Hematopoietic multipotent progenitor cell (in vitro differentiated cells): ENCODE data around the gene TIAM2. TPM values are rescaled to one million over a fixed set of nuclear protein-coding genes. Genes with fewer than 3 reads are reported as not detected.

Experiments used
- DNase-seq, 3 donors: peaks; one replicate each; pipeline ENCODE4 v3.0.0-alpha.2; 2011 to 2015; ENCODE audit warnings: low read depth in 2 of 3, low spot score in 2 of 3
- total RNA-seq: library from RNA; depleted of rRNA; stranded (reverse); fragments of >200 nt; gene quantifications from one replicate; pipeline ENCODE4 v1.2.3, GENCODE V29; 2012

Gene TIAM2
- total RNA-seq, 1 donor, result 1.1 TPM

DNA sequence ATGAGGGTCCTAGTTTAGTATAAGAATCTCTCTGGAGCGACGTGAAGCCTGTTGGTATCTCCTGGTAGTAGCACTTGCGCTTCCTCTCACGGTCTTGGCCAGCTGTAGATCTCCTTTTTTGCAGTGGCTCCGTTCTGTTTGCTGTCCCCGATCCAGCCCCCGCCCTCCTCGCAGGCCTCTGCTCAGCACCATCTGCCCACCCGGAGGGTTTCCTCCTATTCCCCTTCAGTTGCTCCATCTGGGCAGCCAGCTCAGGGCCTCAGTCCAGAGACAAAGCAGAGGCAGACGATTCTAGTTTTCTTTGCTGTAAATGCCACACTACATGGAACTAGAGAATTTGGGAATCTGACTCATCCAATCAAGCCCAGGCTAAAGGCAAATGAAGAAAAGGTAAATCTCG lies 126.6 kb downstream of the TIAM2 start:
- peak in 1 of 3 donors; percentile 39 for DNase-seq

DNA sequence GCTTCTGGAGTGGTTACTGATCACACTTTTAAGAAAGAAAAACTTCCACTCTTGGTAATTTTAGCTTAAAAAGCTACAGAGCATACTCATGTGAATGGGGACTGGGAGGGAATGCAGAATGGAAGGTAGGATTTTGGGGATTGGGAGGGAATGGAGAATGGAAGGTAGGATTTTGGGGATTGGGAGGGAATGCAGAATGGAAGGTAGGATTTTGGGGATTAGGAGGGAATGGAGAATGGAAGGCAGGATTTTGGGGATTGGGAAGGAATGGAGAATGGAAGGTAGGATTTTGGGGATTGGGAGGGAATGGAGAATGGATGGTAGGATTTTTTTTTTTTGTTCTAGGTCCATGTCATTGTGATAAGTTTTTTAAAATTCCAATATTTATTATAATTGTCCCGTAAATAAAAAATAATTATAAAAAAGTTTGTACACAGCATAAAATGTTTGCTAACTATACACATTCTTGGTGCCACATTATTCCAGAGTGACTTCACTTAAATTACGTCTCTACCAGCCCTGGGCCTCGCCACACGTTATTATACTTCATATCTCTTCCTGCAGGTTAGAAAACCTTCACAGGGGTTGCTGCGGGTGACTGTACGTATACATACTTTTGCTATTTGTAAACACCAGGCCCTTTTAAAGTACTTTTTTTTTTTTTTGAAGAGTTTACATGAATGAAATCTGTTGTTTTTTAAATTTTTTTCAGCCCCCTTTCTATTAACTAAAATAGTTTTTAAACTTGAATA lies 127.3 kb downstream of the TIAM2 start:
- DNase-seq, result peak in 2 of 3 donors; percentile 65 to 84

DNA sequence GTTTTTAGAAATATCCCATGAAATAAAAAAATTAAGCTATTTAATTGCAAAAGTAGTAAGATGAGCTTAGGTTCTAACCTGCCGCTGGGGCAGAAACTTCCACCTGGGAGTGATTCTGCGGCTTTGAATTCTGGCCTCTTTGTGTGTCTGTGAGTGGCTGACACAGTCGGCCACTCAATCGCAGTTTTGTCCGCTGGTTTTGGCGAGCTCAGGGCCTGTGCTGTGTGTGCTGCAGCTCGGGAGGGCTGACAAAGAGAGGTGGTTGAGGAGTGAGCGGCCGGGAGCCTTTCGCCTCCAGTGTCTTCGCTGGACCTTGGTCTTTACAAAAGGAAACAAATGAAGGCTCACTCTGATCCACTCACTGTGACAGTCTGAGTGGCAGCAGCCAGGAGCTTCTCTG lies 128.4 kb downstream of the TIAM2 start:
- DNase-seq, result no peak

DNA sequence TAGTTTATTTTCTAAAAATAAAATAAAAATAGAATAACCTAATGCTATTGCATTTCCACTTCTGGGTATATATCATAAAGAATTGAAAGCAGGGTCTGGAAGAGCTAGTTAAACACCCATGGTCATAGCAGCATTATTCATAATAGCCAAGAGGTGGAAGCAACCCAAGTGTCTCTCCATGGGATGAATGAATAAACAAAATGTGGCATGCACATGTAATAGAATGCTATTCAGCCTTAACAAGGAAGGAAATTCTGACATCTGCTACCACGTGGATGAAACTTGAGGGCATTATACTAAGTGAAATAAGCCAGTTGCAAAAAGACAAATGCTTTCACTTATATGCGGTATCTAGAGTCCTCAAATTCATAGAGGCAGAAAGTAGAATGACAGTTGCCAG lies 130.8 kb downstream of the TIAM2 start:
- DNase-seq, result no peak

DNA sequence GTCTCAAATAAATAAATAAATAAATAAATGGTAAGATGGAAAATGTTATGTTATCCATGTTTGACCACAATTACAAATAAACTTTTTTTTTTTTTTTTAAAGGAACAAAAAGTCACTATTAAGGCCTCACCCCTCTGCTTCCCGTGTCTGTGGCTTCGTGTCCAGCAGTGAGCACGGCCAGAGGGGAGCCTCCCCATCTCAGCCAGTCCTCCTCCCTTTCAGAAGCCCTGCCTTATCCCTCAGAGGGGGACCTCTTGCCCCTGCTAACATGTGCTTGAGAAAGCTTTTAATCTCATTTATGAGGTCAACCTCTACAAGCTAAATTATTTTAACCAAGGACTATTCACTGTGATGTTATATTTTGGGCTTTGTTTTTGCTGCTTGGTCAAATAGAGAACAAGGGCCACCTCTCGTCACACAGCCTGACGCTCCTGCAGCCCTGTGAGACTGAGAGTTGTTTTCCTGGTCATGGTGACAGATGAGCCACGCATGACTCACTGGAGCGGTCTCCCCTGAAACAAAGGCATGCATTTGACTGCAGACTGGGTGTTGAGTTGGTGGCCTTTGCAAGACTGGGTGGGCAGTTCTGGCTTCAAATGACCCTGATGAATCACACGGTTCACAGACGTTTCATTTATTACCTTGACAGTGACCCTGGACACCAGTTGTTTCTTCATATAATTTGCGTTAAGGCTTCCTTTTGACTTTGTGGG lies 131.8 kb downstream of the TIAM2 start:
- DNase-seq, result no peak

DNA sequence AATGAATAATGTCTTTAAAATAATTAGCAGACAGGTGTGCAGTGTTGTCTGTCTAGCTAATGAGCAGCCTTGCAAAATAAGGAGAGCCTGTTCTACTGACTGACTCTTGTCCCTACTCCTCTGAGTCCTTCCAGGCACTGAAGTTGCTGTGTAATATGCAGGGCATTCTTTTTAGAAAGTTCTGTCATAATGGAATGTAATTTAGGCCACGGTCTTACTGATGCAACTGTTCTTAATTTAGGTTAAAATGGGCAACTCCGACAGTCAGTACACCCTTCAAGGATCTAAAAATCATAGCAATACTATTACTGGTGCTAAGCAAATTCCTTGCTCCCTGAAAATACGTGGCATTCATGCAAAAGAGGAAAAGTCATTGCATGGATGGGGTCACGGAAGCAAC lies 133.9 kb downstream of the TIAM2 start:
- DNase-seq, result no peak

DNA sequence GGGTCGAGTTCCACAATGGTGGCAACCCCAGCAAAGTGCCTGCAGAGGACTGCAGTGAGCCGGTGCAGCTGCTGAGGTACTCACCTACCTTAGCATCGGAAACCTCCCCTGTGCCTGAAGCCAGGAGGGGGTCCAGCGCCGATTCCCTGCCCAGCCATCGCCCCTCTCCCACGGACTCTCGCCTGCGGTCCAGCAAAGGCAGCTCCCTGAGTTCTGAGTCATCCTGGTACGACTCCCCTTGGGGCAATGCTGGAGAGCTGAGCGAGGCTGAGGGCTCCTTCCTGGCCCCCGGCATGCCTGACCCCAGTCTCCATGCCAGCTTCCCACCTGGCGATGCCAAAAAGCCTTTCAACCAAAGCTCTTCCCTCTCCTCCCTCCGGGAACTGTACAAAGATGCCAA lies 134.6 kb downstream of the TIAM2 start:
- DNase-seq, result no peak

DNA sequence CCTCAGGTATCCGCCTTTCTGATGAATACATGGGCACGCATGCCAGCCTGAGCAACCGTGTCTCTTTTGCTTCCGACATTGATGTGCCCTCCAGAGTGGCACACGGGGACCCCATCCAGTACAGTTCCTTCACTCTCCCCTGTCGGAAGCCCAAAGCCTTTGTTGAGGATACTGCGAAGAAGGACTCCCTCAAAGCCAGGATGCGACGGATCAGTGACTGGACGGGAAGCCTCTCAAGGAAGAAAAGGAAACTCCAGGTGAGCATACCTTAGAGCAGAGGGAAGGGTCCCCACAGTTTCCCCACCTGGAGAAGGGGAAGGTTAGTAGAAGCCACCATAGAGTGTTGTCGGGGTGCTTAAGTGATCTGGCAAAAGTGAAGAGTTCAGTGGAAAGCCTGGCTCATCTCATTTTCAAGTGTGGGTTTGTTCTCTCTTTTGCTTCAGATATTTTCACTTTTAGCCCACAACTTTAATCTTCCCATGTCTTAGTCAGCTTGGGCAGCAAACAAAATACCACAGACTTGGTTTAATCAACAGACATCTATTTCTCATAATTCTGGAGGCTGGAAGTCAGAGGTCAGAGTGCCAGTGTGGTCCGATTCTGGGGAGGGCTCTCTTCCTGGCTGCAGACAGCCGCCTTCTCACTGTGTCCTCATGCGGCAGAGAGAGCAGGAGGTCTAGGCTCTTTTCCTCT lies 135.2 kb downstream of the TIAM2 start:
- no peak for DNase-seq

DNA sequence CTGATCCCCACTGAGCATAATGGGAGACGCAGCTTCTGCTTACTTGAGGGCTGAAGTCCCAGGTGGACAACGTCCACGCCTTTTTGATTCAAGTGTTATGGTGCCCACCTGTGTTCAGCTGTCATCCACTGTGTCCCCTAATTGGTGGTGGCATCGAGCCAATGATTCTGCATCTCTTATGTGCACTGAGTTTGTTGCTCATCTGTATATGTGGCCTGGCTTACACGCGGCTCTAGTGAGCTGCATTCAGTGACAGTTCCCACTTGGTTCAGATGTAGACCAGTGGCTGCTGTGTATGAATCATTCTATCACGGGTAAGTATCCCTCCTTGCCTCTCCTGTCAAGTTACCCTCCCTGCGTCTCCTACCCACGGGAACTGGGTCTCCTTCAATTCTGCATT lies 137.5 kb downstream of the TIAM2 start:
- DNase-seq, result no peak

DNA sequence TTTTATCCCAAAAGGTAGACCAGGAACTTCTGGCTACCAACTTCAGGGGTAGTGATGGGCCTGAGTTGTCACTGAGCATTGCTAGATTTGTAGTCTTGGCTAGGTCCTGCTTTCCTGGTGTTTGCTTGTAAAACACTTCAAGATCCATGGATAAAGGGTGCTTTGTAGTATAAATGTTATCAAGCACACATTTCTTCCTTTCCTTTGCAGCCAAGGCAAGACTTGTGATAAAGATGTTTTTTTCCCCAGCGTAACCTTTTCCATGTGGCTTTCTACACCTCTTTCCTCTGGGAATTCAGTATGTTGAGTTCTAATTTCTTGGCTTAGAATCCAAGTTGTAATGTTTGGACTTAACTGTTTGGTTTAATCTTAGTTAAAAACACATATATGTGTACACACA lies 145.9 kb downstream of the TIAM2 start:
- DNase-seq, result no peak

DNA sequence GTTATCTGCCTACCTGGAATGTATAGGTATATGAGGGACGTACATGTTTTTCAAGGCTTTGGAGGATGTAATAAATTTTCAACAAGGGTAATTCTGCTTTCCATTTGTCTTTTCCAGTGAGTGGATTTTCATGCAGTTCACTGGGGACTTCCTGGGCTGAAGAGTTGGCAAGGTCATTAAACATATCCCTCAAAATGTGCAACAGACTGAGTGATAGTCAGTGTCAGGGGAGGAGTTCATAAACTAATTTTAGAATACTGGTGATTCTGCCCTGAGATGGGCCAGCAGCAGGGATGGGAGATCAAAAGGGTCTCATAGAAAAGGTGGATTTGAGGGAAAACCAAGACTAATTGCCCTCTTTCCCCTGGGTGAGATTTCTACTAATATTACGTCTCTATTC lies 146.4 kb downstream of the TIAM2 start:
- no peak for DNase-seq

DNA sequence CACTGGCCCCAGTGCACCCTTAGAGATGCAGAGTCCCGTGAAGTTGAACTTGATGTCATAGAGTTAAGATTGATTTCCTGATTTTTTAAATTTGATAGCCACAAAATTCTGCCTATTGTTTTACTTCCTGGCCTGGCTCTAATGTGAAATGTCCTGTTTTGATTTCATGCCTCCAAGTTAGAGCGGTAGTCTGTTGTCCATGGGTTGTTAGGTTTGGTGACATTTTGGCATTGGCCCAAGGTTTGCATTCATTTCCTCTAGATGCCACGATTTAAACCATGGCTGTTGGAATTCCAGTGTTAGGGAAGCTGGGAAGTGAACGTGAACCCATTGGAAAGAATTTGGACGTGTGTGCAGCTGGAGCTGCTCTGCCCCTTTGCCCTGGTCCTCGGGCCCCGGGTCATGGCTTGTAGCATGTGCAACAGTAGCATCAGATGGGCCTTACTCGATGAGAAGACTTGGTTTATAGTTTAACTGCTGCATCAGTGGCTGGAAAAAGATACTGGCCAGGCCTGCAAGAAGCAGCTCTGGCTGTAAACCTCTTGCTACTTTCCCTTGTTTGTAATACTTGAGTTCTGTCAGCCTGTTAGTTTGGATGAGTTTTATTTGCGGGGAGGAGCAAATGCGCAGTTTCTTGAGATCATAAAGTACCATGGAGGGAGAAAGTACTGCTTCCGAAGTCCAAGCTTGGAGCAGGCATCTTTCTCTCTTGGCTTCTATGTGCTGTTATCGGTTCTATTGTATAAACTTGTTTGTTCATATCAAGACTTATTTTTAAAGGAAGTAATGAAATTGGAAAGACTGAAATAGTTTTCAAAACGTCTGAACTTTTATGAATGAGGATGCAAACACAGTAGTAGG lies 147.3 kb downstream of the TIAM2 start:
- DNase-seq, result no peak

DNA sequence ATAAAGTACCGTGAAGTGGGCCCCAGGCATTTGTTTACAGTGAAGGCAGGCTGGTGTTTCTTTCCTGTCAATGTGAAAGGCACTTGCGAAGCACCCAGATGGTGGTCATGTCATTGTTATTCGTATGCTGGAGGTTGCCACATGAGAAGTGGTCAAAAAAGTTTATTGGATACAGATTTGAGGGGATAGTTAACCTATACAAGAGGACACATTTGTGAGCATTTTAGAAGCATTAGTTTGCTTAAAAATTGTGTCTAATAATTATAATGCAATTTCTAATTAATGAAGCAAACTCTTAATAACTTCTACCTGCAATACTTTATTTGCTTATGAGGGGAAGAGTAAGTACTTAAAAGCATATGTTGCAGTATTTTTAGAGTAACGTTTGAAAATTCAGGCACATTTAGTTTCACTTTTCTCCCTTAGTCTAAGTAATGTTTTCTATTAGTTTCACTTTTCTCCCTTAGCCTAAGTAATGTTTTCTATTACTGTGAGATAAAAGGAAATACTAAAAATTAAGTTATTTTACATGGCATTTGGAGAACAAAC lies 148.0 kb downstream of the TIAM2 start:
- DNase-seq, result peak in 1 of 3 donors; percentile 59

DNA sequence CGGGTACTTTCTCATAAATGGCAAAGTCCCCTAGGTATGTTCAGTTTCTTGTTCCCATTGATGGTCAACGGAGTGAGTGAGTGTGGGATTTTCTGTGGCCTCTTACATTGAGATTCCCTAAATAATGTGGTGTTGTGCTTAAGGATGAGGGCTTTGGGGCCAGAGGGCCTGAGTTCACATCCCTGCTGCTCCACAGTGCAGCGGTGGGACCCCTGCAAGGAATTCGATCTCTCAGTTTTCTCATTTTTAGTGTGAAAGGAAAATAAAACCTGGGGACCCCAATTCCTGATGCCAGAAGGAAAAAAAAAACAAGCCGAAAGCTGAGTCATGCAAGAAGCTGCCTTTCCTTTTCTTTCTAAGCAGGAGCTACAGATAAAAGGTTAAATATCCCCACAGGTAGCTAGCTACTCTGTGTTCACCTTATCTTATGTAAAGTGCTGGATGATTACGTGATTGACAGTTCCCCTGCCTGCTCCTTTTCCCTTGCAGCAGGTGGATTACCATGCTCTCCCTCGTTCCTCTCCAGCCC lies 148.5 kb downstream of the TIAM2 start:
- no peak for DNase-seq

DNA sequence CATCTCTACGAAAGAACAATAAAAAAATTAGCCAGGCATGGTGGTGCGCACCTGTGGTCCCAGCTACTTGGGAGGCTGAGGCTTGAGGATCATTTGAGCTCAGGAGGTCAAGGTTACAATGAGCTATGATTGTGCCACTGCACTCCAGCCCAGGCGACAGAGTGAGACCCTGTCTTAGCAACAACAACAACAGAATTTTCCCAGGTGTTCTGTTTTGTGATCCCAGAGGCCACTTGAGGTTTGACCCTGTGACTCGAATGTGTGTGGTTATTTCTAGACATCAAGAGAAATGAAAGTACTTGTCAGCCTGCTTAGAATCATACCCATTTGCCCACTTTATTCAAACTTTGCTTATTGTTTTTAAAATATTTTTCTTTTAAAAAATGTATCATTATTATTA lies 151.1 kb downstream of the TIAM2 start:
- no peak for DNase-seq

DNA sequence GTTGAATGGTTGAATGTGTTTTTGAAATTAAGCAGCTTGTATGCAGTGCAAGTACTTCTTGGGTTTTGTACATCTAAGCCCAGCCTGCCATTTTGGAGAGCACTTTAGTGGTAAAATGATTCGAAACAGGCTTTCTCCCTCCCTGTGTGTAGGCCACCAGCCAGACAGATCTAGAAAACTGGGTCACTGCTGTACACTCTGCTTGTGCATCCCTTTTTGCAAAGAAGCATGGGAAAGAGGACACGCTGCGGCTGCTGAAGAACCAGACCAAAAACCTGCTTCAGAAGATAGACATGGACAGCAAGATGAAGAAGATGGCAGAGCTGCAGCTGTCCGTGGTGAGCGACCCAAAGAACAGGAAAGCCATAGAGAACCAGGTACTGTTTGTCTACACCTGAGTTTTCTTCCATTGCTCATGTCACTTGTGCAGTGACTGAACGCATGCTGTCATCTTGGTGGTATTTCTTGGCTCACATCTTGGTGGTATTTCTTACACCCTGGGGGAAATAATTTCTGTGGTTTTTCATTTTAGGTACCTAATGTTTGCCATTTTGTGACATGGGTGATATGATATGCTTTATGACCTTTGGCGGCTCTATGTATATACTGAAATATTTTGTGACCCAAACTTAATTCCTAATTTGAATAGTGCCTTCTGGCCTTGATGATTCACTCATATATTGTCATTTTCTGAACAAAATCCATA lies 153.0 kb downstream of the TIAM2 start:
- no peak for DNase-seq

DNA sequence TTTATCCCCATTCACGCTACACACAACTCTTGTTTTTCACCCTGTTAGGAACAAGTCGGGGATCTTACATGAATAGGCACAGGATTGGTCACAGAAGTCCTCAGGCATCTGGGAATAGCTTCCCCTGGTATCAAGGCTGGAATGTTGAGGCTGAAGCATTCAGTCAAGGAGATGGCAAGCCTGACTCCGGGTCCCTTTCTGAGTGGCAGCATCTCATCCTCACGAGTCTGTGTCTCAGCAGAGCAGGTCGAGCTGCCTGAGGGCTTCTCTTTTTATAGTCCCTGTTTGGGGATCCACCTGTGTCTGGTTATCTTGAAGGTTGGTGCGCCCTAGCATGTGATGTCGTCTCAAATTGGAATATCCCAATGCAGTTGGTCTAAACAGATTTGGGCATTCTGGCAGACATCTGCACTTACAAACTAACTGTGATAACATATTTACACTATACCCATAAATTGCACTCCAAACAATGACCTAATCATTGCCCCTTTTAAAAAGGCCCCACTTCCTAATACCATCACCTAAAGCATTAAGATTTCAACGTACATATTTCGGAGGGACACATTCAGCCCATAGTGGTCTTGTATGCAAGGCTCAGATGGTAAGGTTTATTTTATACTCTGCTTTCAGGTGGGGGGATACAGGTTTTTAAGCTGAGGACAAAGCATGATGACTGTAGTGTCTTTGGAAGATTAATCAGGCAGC lies 156.0 kb downstream of the TIAM2 start:
- no peak for DNase-seq

DNA sequence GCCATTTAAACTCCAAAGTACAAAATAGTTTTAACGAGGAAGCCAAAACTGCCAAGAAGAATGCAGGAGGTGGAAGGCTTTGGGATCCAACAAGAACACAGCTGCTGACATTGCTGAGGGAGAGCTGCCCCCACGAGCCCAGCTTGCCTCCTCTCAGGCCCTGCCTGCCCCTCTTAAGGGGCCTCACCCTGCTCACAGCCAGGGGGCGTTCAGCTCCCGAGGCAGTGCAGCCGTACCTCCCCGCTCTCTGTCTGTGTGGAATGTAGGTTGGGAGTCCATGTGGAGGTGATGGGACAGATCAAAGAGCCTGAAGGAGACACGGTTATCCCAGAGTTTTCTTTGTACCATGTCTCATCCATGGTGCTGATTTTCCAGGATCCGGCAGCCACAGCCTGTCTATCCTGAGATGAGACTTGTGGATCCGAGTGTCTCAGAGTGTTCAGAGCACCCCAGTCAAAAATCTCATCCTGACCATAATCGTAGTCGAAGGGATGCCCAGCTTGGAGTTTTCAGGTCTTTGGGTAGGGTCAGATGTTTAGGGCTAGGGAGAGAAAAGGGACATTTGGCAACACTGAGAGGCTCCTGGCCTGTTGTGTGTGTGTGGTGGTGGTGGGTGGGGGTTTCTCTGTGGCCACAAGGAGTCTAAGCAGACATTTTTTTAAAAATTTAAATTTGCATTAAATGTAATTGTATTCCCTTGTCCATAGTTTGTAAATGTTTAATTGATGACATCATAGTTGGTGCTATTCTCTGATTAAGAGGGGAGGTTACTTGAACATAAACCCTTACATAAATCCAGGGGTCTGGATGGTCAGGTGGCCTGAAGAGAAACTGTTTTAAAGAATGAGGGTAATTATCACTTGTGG lies 157.3 kb downstream of the TIAM2 start:
- no peak for DNase-seq
